Neural cell (in vitro differentiated cells): ENCODE results near the gene PDE7B. TPM values are rescaled to one million over a fixed set of nuclear protein-coding genes. Genes with fewer than 3 reads are reported as not detected.

Source experiments
- H2AFZ ChIP-seq: fragments of 200-600, 300-800 bp; sonication (generic), shearing (Covaris generic); 2 replicates; pipeline ENCODE4 v1.6.0; 2014; ENCODE audit warnings: low read depth, mild to moderate bottlenecking, antibody characterized with exemption, low read length, moderate library complexity
- H3F3A ChIP-seq: fragments of 200-600 bp; shearing (Covaris generic); 2 replicates; pipeline ENCODE4 v1.6.1; 2016; ENCODE audit warnings: mild to moderate bottlenecking, moderate library complexity, mixed read lengths, antibody characterized with exemption, low read length; ENCODE audit not compliant: insufficient read depth, poor library complexity, severe bottlenecking
- H3K27ac ChIP-seq: fragments of 200-600, 300-800 bp; sonication (generic), shearing (Covaris generic); 2 replicates; pipeline ENCODE4 v1.5.1; 2014; ENCODE audit warnings: mild to moderate bottlenecking, low read length, moderate library complexity
- H3K27me3 ChIP-seq: fragments of 300-800, 200-600 bp; sonication (generic), shearing (Covaris generic); 2 replicates; pipeline ENCODE4 v1.6.0; 2014; ENCODE audit warnings: mild to moderate bottlenecking, low read depth, low read length, moderate library complexity; ENCODE audit not compliant: insufficient read depth
- H3K36me3 ChIP-seq: fragments of 300-800, 200-600 bp; sonication (generic), shearing (Covaris generic); 2 replicates; pipeline ENCODE4 v1.5.1; 2014; ENCODE audit warnings: mild to moderate bottlenecking, antibody characterized with exemption, low read length, moderate library complexity; ENCODE audit not compliant: insufficient read depth
- H3K4me2 ChIP-seq: fragments of 300-800, 200-600 bp; sonication (generic), shearing (Covaris generic); 2 replicates; pipeline ENCODE4 v1.6.0; 2014; ENCODE audit warnings: mild to moderate bottlenecking, low read length
- H3K4me3 ChIP-seq: fragments of 300-800, 200-600 bp; sonication (generic), shearing (Covaris generic); 2 replicates; pipeline ENCODE4 v1.5.1; 2014; ENCODE audit warnings: mild to moderate bottlenecking, low read length, moderate library complexity
- H3K79me2 ChIP-seq: fragments of 200-600 bp; shearing (Covaris generic); replicated peaks from 2 replicates; pipeline ENCODE4 v1.6.0; 2014; ENCODE audit warnings: mild to moderate bottlenecking, low read length, moderate library complexity; ENCODE audit not compliant: insufficient read depth
- H3K9ac ChIP-seq: fragments of 300-800, 200-600 bp; sonication (generic), shearing (Covaris generic); 2 replicates; pipeline ENCODE4 v1.6.1; 2016; ENCODE audit warnings: mild to moderate bottlenecking, low read length, mixed read lengths
- H3K9me2 ChIP-seq: fragments of 200-600 bp; shearing (Covaris generic); 2 replicates; pipeline ENCODE4 v1.6.1; 2016; ENCODE audit warnings: mild to moderate bottlenecking, low read length, mixed read lengths; ENCODE audit not compliant: insufficient read depth
- H3K9me3 ChIP-seq: fragments of 200-600, 300-800 bp; sonication (generic), shearing (Covaris generic); 2 replicates; pipeline ENCODE4 v1.6.1; 2016; ENCODE audit warnings: mild to moderate bottlenecking, mixed run types, low read length, moderate library complexity, mixed read lengths
- H4K20me1 ChIP-seq: fragments of 200-600 bp; shearing (Covaris generic); 2 replicates; pipeline ENCODE4 v1.6.1; 2016; ENCODE audit warnings: mild to moderate bottlenecking, mixed run types; ENCODE audit not compliant: insufficient read depth
- EP300 ChIP-seq: fragments of 450-650 bp; conservative IDR thresholded peaks from 2 replicates; pipeline ENCODE4 v1.6.1; 2014; ENCODE audit warnings: antibody characterized with exemption, mild to moderate bottlenecking, moderate library complexity; ENCODE audit not compliant: poor library complexity, severe bottlenecking
- EZH2 ChIP-seq: fragments of 200-600, 300-800 bp; shearing (Covaris generic), sonication (generic); IDR thresholded peaks from 2 replicates; pipeline ENCODE4 v1.6.1; 2014; ENCODE audit warnings: antibody characterized with exemption, low read length, borderline replicate concordance, mild to moderate bottlenecking; ENCODE audit not compliant: insufficient read depth, poor library complexity, severe bottlenecking
- MXI1 ChIP-seq: fragments of 450-650 bp; conservative IDR thresholded peaks from 2 replicates; pipeline ENCODE4 v1.6.1; 2014; ENCODE audit warnings: antibody characterized with exemption, mild to moderate bottlenecking; ENCODE audit not compliant: poor library complexity, severe bottlenecking
- POLR2AphosphoS5 ChIP-seq: IDR thresholded peaks from 2 replicates; pipeline ENCODE4 v1.6.1; 2012
- RAD21 ChIP-seq: fragments of 450-650 bp; conservative IDR thresholded peaks from 2 replicates; pipeline ENCODE4 v1.6.1; 2014; ENCODE audit warnings: antibody characterized with exemption, mild to moderate bottlenecking, moderate library complexity
- SMC3 ChIP-seq: fragments of 450-650 bp; conservative IDR thresholded peaks from 2 replicates; pipeline ENCODE4 v1.6.1; 2014; ENCODE audit warnings: antibody characterized with exemption, mild to moderate bottlenecking, moderate library complexity; ENCODE audit not compliant: poor library complexity
- TAF1 ChIP-seq: IDR thresholded peaks from 2 replicates; pipeline ENCODE4 v1.6.1; 2012; ENCODE audit warnings: low read depth
- polyA plus RNA-seq: library from polyadenylated mRNA; depleted of rRNA; stranded (reverse); fragments of >200 nt; gene quantifications from 2 replicates; pipeline ENCODE4 v1.2.3, GENCODE V29; 2014
- TF ChIP-seq, protein P1 (sequence below): fragments of 450-650 bp; IDR thresholded peaks from 2 replicates; pipeline ENCODE4 v1.5.1; 2014; ENCODE audit warnings: antibody characterized with exemption, mild to moderate bottlenecking, moderate library complexity; ENCODE audit not compliant: poor library complexity, severe bottlenecking
- TF ChIP-seq, protein P2 (sequence below): IDR thresholded peaks from 2 replicates; pipeline ENCODE4 v1.6.1; 2012; ENCODE audit warnings: borderline replicate concordance

The PDE7B gene
- polyA plus RNA-seq, 1 donor from 2014 or later, result 5.9 TPM

DNA sequence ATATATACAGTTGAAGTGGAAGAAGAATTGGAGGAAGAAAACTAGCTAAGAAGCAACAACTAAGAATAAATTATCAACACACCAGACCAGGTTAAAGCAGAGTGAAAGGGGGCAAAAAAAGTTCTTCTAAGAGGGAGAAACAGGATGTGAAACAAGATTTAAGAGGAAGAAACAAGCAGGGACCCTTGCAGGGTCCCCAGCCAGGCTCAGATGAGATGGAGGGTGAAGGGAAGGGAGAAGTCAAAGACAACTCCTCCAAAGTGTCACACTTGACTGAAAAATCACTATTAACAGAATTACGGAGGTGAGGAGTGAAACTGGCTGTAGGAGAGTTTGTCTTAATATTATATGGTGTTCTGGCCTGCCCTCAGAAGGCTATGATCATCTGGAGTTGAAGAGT is 333.2 kb downstream of the PDE7B start:
- H3K4me2 ChIP-seq, result no peak overlapping the region
- no peak overlapping the region for H2AFZ ChIP-seq
- H3K9ac ChIP-seq, result no peak overlapping the region
- H3K9me2 ChIP-seq, result no peaks in the 10 kb centered on the region
- H3K4me3 ChIP-seq, result no peak overlapping the region
- no peak overlapping the region for H3K27ac ChIP-seq
- no peaks in the 10 kb centered on the region for H3K27me3 ChIP-seq
- H3K79me2 ChIP-seq, result no peaks in the 10 kb centered on the region
- H3K36me3 ChIP-seq, result no peaks in the 10 kb centered on the region
- H3F3A ChIP-seq, result peaks cover 7% of the 10 kb centered on the region
- H4K20me1 ChIP-seq, result no peaks in the 10 kb centered on the region
- H3K9me3 ChIP-seq, result no peaks in the 10 kb centered on the region
- TF ChIP-seq MXI1 (no peak), EP300 (no peak), EZH2 (no peak), RAD21 (no peak), SMC3 (no peak), POLR2AphosphoS5 (no peak), TAF1 (no peak)
- TF ChIP-seq, protein P1, sequence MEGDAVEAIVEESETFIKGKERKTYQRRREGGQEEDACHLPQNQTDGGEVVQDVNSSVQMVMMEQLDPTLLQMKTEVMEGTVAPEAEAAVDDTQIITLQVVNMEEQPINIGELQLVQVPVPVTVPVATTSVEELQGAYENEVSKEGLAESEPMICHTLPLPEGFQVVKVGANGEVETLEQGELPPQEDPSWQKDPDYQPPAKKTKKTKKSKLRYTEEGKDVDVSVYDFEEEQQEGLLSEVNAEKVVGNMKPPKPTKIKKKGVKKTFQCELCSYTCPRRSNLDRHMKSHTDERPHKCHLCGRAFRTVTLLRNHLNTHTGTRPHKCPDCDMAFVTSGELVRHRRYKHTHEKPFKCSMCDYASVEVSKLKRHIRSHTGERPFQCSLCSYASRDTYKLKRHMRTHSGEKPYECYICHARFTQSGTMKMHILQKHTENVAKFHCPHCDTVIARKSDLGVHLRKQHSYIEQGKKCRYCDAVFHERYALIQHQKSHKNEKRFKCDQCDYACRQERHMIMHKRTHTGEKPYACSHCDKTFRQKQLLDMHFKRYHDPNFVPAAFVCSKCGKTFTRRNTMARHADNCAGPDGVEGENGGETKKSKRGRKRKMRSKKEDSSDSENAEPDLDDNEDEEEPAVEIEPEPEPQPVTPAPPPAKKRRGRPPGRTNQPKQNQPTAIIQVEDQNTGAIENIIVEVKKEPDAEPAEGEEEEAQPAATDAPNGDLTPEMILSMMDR, result no peak
- TF ChIP-seq, protein P2, sequence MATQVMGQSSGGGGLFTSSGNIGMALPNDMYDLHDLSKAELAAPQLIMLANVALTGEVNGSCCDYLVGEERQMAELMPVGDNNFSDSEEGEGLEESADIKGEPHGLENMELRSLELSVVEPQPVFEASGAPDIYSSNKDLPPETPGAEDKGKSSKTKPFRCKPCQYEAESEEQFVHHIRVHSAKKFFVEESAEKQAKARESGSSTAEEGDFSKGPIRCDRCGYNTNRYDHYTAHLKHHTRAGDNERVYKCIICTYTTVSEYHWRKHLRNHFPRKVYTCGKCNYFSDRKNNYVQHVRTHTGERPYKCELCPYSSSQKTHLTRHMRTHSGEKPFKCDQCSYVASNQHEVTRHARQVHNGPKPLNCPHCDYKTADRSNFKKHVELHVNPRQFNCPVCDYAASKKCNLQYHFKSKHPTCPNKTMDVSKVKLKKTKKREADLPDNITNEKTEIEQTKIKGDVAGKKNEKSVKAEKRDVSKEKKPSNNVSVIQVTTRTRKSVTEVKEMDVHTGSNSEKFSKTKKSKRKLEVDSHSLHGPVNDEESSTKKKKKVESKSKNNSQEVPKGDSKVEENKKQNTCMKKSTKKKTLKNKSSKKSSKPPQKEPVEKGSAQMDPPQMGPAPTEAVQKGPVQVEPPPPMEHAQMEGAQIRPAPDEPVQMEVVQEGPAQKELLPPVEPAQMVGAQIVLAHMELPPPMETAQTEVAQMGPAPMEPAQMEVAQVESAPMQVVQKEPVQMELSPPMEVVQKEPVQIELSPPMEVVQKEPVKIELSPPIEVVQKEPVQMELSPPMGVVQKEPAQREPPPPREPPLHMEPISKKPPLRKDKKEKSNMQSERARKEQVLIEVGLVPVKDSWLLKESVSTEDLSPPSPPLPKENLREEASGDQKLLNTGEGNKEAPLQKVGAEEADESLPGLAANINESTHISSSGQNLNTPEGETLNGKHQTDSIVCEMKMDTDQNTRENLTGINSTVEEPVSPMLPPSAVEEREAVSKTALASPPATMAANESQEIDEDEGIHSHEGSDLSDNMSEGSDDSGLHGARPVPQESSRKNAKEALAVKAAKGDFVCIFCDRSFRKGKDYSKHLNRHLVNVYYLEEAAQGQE, result no peak

DNA sequence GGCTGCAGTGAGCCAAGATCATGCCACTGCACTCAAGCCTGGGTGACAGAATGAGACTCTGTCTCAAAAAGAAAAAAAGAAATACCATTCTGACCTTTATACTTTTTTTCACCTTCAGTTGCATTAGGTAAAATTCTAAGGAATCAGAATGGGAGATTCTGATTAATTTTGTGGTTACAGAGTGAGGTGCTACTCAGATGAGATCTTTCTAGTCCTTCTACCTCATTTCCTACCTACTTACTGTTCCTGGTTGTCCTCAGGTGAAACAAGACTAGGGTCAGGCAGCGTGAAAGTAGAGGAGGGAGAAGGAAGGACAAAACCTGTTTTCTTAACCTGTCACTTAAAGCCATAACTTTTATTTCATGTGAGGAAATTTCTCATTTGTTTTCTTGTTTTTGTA is 334.9 kb downstream of the PDE7B start:
- no peaks in the 10 kb centered on the region for H3K27me3 ChIP-seq
- no peak overlapping the region for H3K27ac ChIP-seq
- H2AFZ ChIP-seq, result no peak overlapping the region
- H3K4me3 ChIP-seq, result no peak overlapping the region
- H3K9me3 ChIP-seq, result no peaks in the 10 kb centered on the region
- peaks cover 7% of the 10 kb centered on the region for H3F3A ChIP-seq
- no peak for TF ChIP-seq SMC3
- TF ChIP-seq MXI1, result no peak
- TF ChIP-seq, protein P1, result no peak
- no peak for TF ChIP-seq RAD21
- TF ChIP-seq EZH2, result no peak
- TF ChIP-seq, protein P2, result no peak
- H3K4me2 ChIP-seq, result no peak overlapping the region
- H3K36me3 ChIP-seq, result no peaks in the 10 kb centered on the region
- H3K9ac ChIP-seq, result no peak overlapping the region
- H3K9me2 ChIP-seq, result no peaks in the 10 kb centered on the region
- no peaks in the 10 kb centered on the region for H3K79me2 ChIP-seq
- no peaks in the 10 kb centered on the region for H4K20me1 ChIP-seq
